Measurements from ENCODE around the gene SETD3.

The SETD3 gene

GRCh38 chr14:99394602-99395156 is 86.0 kb downstream of the SETD3 start:
- H3K4me1 ChIP-seq (ENCODE audit: control insufficient read depth, insufficient read depth, low read length), result no peaks in the 10 kb centered on the region
- H3K9ac ChIP-seq (ENCODE audit: low read length in 2 of 2), result no peak overlapping the region
- H3K4me3 ChIP-seq (ENCODE audit: low read length in 2 of 2), result no peak overlapping the region
- H3K27me3 ChIP-seq (ENCODE audit: control insufficient read depth in 1 of 2, insufficient read depth in 2 of 2, low read length in 2 of 2), result no peaks in the 10 kb centered on the region
- no peaks in the 10 kb centered on the region for H3K9me3 ChIP-seq (ENCODE audit: control insufficient read depth in 2 of 2, low read length in 2 of 2)
- H3K27ac ChIP-seq (ENCODE audit: low read length), result no peak overlapping the region
- peaks cover 19 to 28% of the 10 kb centered on the region in 2 donors for H3K36me3 ChIP-seq (ENCODE audit: control insufficient read depth in 2 of 2, insufficient read depth in 2 of 2, low read length in 2 of 2)

- H3K27ac ChIP-seq (ENCODE audit: low read length), result no peak overlapping the region
- H3K9me3 ChIP-seq (ENCODE audit: control insufficient read depth in 2 of 2, low read length in 2 of 2), result no peaks in the 10 kb centered on the region
- H3K36me3 ChIP-seq (ENCODE audit: control insufficient read depth in 2 of 2, insufficient read depth in 2 of 2, low read length in 2 of 2), result peaks cover 9 to 16% of the 10 kb centered on the region in 2 donors
- no peak overlapping the region for H3K9ac ChIP-seq (ENCODE audit: low read length in 2 of 2)
- no peak overlapping the region for H3K4me3 ChIP-seq (ENCODE audit: low read length in 2 of 2)
- H3K4me1 ChIP-seq (ENCODE audit: control insufficient read depth, insufficient read depth, low read length), result no peaks in the 10 kb centered on the region
- no peaks in the 10 kb centered on the region for H3K27me3 ChIP-seq (ENCODE audit: control insufficient read depth in 1 of 2, insufficient read depth in 2 of 2, low read length in 2 of 2)
These were observed 87.5 kb downstream of the SETD3 start for GRCh38 chr14:99393059-99393655.

GRCh38 chr14:99391671-99392070 is 89.0 kb downstream of the SETD3 start:
- Histone ChIP-seq H3K36me3 (ENCODE audit: control insufficient read depth in 2 of 2, insufficient read depth in 2 of 2, low read length in 2 of 2) (peaks cover 4 to 7% of the 10 kb centered on the region in 2 donors), H3K9me3 (ENCODE audit: control insufficient read depth in 2 of 2, low read length in 2 of 2) (no peaks in the 10 kb centered on the region), H3K4me3 (ENCODE audit: low read length in 2 of 2) (no peak overlapping the region), H3K9ac (ENCODE audit: low read length in 2 of 2) (no peak overlapping the region), H3K4me1 (ENCODE audit: control insufficient read depth, insufficient read depth, low read length) (no peaks in the 10 kb centered on the region), H3K27me3 (ENCODE audit: control insufficient read depth in 1 of 2, insufficient read depth in 2 of 2, low read length in 2 of 2) (no peaks in the 10 kb centered on the region), H3K27ac (ENCODE audit: low read length) (no peak overlapping the region)

GRCh38 chr14:99389174-99389826 is 91.4 kb downstream of the SETD3 start:
- no peak overlapping the region for H3K9ac ChIP-seq (ENCODE audit: low read length in 2 of 2)
- H3K36me3 ChIP-seq (ENCODE audit: control insufficient read depth in 2 of 2, insufficient read depth in 2 of 2, low read length in 2 of 2), result peaks cover 0 to 4% of the 10 kb centered on the region in 2 donors
- H3K4me3 ChIP-seq (ENCODE audit: low read length in 2 of 2), result no peak overlapping the region
- H3K4me1 ChIP-seq (ENCODE audit: control insufficient read depth, insufficient read depth, low read length), result no peaks in the 10 kb centered on the region
- peaks cover 8% of the 10 kb centered on the region in 2 donors for H3K9me3 ChIP-seq (ENCODE audit: control insufficient read depth in 2 of 2, low read length in 2 of 2)
- peaks cover 5 to 8% of the 10 kb centered on the region in 2 donors for H3K27me3 ChIP-seq (ENCODE audit: control insufficient read depth in 1 of 2, insufficient read depth in 2 of 2, low read length in 2 of 2)
- H3K27ac ChIP-seq (ENCODE audit: low read length), result no peak overlapping the region

- H3K4me3 ChIP-seq (ENCODE audit: low read length in 2 of 2), result no peak overlapping the region
- H3K36me3 ChIP-seq (ENCODE audit: control insufficient read depth in 2 of 2, insufficient read depth in 2 of 2, low read length in 2 of 2), result no peaks in the 10 kb centered on the region
- H3K9ac ChIP-seq (ENCODE audit: low read length in 2 of 2), result no peak overlapping the region
- peaks cover 8% of the 10 kb centered on the region in 2 donors for H3K9me3 ChIP-seq (ENCODE audit: control insufficient read depth in 2 of 2, low read length in 2 of 2)
- H3K27me3 ChIP-seq (ENCODE audit: control insufficient read depth in 1 of 2, insufficient read depth in 2 of 2, low read length in 2 of 2), result peaks cover 5 to 13% of the 10 kb centered on the region in 2 donors
- H3K4me1 ChIP-seq (ENCODE audit: control insufficient read depth, insufficient read depth, low read length), result no peaks in the 10 kb centered on the region
- H3K27ac ChIP-seq (ENCODE audit: low read length), result no peak overlapping the region
These were observed 92.4 kb downstream of the SETD3 start for GRCh38 chr14:99388286-99388685.

- Histone ChIP-seq H3K27ac (ENCODE audit: low read length) (no peak overlapping the region), H3K9me3 (ENCODE audit: control insufficient read depth in 2 of 2, low read length in 2 of 2) (peaks cover 8% of the 10 kb centered on the region in 2 donors), H3K4me1 (ENCODE audit: control insufficient read depth, insufficient read depth, low read length) (no peaks in the 10 kb centered on the region), H3K9ac (ENCODE audit: low read length in 2 of 2) (no peak overlapping the region), H3K27me3 (ENCODE audit: control insufficient read depth in 1 of 2, insufficient read depth in 2 of 2, low read length in 2 of 2) (peaks cover 5 to 17% of the 10 kb centered on the region in 2 donors), H3K4me3 (ENCODE audit: low read length in 2 of 2) (no peak overlapping the region), H3K36me3 (ENCODE audit: control insufficient read depth in 2 of 2, insufficient read depth in 2 of 2, low read length in 2 of 2) (no peaks in the 10 kb centered on the region)
These were observed 92.8 kb downstream of the SETD3 start for GRCh38 chr14:99387880-99388279.

- Histone ChIP-seq H3K4me3 (ENCODE audit: low read length in 2 of 2) (no peak overlapping the region), H3K36me3 (ENCODE audit: control insufficient read depth in 2 of 2, insufficient read depth in 2 of 2, low read length in 2 of 2) (no peaks in the 10 kb centered on the region), H3K27me3 (ENCODE audit: control insufficient read depth in 1 of 2, insufficient read depth in 2 of 2, low read length in 2 of 2) (peaks cover 18 to 31% of the 10 kb centered on the region in 2 donors), H3K9ac (ENCODE audit: low read length in 2 of 2) (no peak overlapping the region), H3K27ac (ENCODE audit: low read length) (no peak overlapping the region), H3K9me3 (ENCODE audit: control insufficient read depth in 2 of 2, low read length in 2 of 2) (peaks cover 8% of the 10 kb centered on the region in 2 donors), H3K4me1 (ENCODE audit: control insufficient read depth, insufficient read depth, low read length) (no peaks in the 10 kb centered on the region)
These were observed 95.9 kb downstream of the SETD3 start for GRCh38 chr14:99384450-99385417.

- peaks cover 18 to 31% of the 10 kb centered on the region in 2 donors for H3K27me3 ChIP-seq (ENCODE audit: control insufficient read depth in 1 of 2, insufficient read depth in 2 of 2, low read length in 2 of 2)
These were observed 96.9 kb downstream of the SETD3 start for GRCh38 chr14:99383472-99384449.

GRCh38 chr14:99382781-99383471 is 97.7 kb downstream of the SETD3 start:
- Histone ChIP-seq H3K9ac (ENCODE audit: low read length in 2 of 2) (no peak overlapping the region), H3K4me3 (ENCODE audit: low read length in 2 of 2) (no peak overlapping the region), H3K9me3 (ENCODE audit: control insufficient read depth in 2 of 2, low read length in 2 of 2) (peaks cover 8% of the 10 kb centered on the region in 2 donors), H3K27me3 (ENCODE audit: control insufficient read depth in 1 of 2, insufficient read depth in 2 of 2, low read length in 2 of 2) (peaks cover 20 to 31% of the 10 kb centered on the region in 2 donors), H3K4me1 (ENCODE audit: control insufficient read depth, insufficient read depth, low read length) (no peaks in the 10 kb centered on the region), H3K36me3 (ENCODE audit: control insufficient read depth in 2 of 2, insufficient read depth in 2 of 2, low read length in 2 of 2) (no peaks in the 10 kb centered on the region), H3K27ac (ENCODE audit: low read length) (no peak overlapping the region)

More at GRCh38 chr14:99383472-99384449, 96.9 kb downstream of the SETD3 start:
- no peak overlapping the region for H3K9ac ChIP-seq (ENCODE audit: low read length in 2 of 2)
- no peaks in the 10 kb centered on the region for H3K36me3 ChIP-seq (ENCODE audit: control insufficient read depth in 2 of 2, insufficient read depth in 2 of 2, low read length in 2 of 2)
- H3K9me3 ChIP-seq (ENCODE audit: control insufficient read depth in 2 of 2, low read length in 2 of 2), result peaks cover 8% of the 10 kb centered on the region in 2 donors
- H3K4me3 ChIP-seq (ENCODE audit: low read length in 2 of 2), result no peak overlapping the region
- H3K27ac ChIP-seq (ENCODE audit: low read length), result no peak overlapping the region
- no peaks in the 10 kb centered on the region for H3K4me1 ChIP-seq (ENCODE audit: control insufficient read depth, insufficient read depth, low read length)

Measured in stomach smooth muscle (tissue), 2 donors.